GM12878 (cell line): ENCODE measurements around the gene SLC25A41. TPM values are rescaled to one million over a fixed set of nuclear protein-coding genes. Genes with fewer than 3 reads are reported as not detected.

Experiments used
- ATAC-seq: fragments of 200-7000 bp; cut with Tn5 transposase; 3 replicates; pipeline ENCODE4 v1.9.1; 2020; ENCODE audit warnings: mild to moderate bottlenecking, moderate library complexity
- BruUV-seq: library from RNA; stranded (reverse); fragments of 400-500 nt; replicated peaks from 2 replicates; lab custom pipeline; 2021; lab: Mats Ljungman, UMichigan
- CTCF ChIA-PET: fragments of 300-600 bp; sonication (Branson Sonifier 250); formaldehyde crosslinking; extraction: SDS; loops from one replicate; lab custom pipeline; 2021; ENCODE audit warnings: inconsistent platforms; lab: Yijun Ruan, JAX
- POLR2A ChIA-PET: fragments of 350-600 bp; formaldehyde crosslinking; extraction: SDS; loops from one replicate; lab custom pipeline; 2021; ENCODE audit warnings: inconsistent platforms; lab: Charles Lee
- RAD21 ChIA-PET: fragments of 300-600 bp; sonication (Branson Sonifier 250); formaldehyde crosslinking; loops from one replicate; lab custom pipeline; 2023; ENCODE audit warnings: antibody characterized with exemption; ENCODE audit not compliant: unreplicated experiment; lab: Charles Lee
- SMC1A ChIA-PET: fragments of 300-600 bp; sonication (Branson Sonifier 250); formaldehyde crosslinking; loops from one replicate; lab custom pipeline; 2023; ENCODE audit not compliant: unreplicated experiment, uncharacterized antibody; lab: Charles Lee
- DNase-seq: peaks from one replicate; pipeline ENCODE4 v3.0.0-alpha.2; 2011; ENCODE audit warnings: low read depth, low spot score
- FAIRE-seq: peaks from 3 replicates; lab custom pipeline; 2011; peaks lifted over from hg19 to GRCh38; lab: Jason Lieb, UNC
- H2AFZ ChIP-seq: 2 replicates; pipeline ENCODE4 v1.6.0; 2011; ENCODE audit warnings: low read depth, low read length, control low read depth; ENCODE audit not compliant: control insufficient read depth
- H3K27ac ChIP-seq: 2 replicates; pipeline ENCODE4 v1.5.1; 2011; ENCODE audit warnings: control low read depth; ENCODE audit not compliant: control insufficient read depth, insufficient read depth
- H3K27me3 ChIP-seq, 2 experiments: replicated peaks in 1 of 2; 2 replicates each; pipeline versions ENCODE4 v1.6.0 to v1.6.1; 2011; ENCODE audit warnings: low read length in 1 of 2; ENCODE audit not compliant: control insufficient read depth in 2 of 2, insufficient read depth in 2 of 2
- H3K36me3 ChIP-seq, 2 experiments: 2 replicates each; pipeline ENCODE4 v1.5.1; 2011; ENCODE audit warnings: low read length in 1 of 2; ENCODE audit not compliant: control insufficient read depth in 2 of 2, insufficient read depth in 2 of 2
- H3K4me1 ChIP-seq: 2 replicates; pipeline ENCODE4 v1.6.1; 2011; ENCODE audit warnings: mild to moderate bottlenecking, low read length, moderate library complexity, mixed read lengths; ENCODE audit not compliant: control insufficient read depth, insufficient read depth
- H3K4me2 ChIP-seq: 2 replicates; pipeline ENCODE4 v1.6.0; 2011; ENCODE audit warnings: control low read depth; ENCODE audit not compliant: control insufficient read depth, insufficient read depth
- H3K4me3 ChIP-seq: fragments of 200-600 bp; sonication (generic); 2 replicates; pipeline ENCODE4 v1.5.1; 2016
- H3K79me2 ChIP-seq: 2 replicates; pipeline ENCODE4 v1.6.0; 2011; ENCODE audit warnings: low read length; ENCODE audit not compliant: control insufficient read depth, insufficient read depth
- H3K9ac ChIP-seq: 2 replicates; pipeline ENCODE4 v1.8.0; 2011; ENCODE audit warnings: low read length, control low read depth, mixed read lengths; ENCODE audit not compliant: control insufficient read depth, insufficient read depth
- H3K9me3 ChIP-seq: replicated peaks from 3 replicates; pipeline ENCODE4 v1.5.1; 2011; ENCODE audit warnings: mild to moderate bottlenecking, low read length; ENCODE audit not compliant: control insufficient read depth, insufficient read depth
- H4K20me1 ChIP-seq: 2 replicates; pipeline ENCODE4 v1.6.0; 2011; ENCODE audit not compliant: control insufficient read depth, insufficient read depth
- BHLHE40 ChIP-seq, 2 experiments: fragments of 450-650 bp in 1 of 2; IDR thresholded peaks; 2 replicates each; pipeline ENCODE4 v1.6.1; 2011 to 2017; ENCODE audit warnings: low read depth in 2 of 2, borderline replicate concordance in 1 of 2, improper control_type of control experiment in 1 of 2, low read length in 1 of 2, mild to moderate bottlenecking in 1 of 2
- CBX5 ChIP-seq: sonication (generic); IDR thresholded peaks from 2 replicates; pipeline ENCODE4 v1.6.1; 2016; ENCODE audit warnings: low read depth, moderate library complexity, mild to moderate bottlenecking, inconsistent platforms
- HCFC1 ChIP-seq: fragments of 150-350 bp; IDR thresholded peaks from 2 replicates; pipeline ENCODE4 v1.6.1; 2014; ENCODE audit warnings: low read length
- JUNB ChIP-seq: IDR thresholded peaks from 2 replicates; pipeline ENCODE4 v1.6.1; 2016; ENCODE audit warnings: antibody characterized with exemption, mild to moderate bottlenecking
- JUND ChIP-seq: IDR thresholded peaks from 2 replicates; pipeline ENCODE4 v1.6.1; 2012; ENCODE audit warnings: low read depth, mild to moderate bottlenecking, low read length, improper control_type of control experiment, moderate library complexity
- MTA2 ChIP-seq: fragments of 450-650 bp; IDR thresholded peaks from 2 replicates; pipeline ENCODE4 v1.6.1; 2016; ENCODE audit warnings: low read depth, mild to moderate bottlenecking, moderate library complexity
- MYB ChIP-seq: fragments of 150-350 bp; IDR thresholded peaks from 2 replicates; pipeline ENCODE4 v1.6.1; 2014; ENCODE audit warnings: mild to moderate bottlenecking, low read depth, low read length, borderline replicate concordance
- NR2C1 ChIP-seq: fragments of 450-650 bp; IDR thresholded peaks from 2 replicates; pipeline ENCODE4 v1.6.1; 2017; ENCODE audit warnings: antibody characterized with exemption, mild to moderate bottlenecking, moderate library complexity
- NRF1 ChIP-seq: conservative IDR thresholded peaks from 2 replicates; pipeline ENCODE4 v1.6.1; 2011; ENCODE audit warnings: mild to moderate bottlenecking, low read depth, low read length, improper control_type of control experiment
- POU2F2 ChIP-seq: IDR thresholded peaks from 3 replicates; pipeline ENCODE4 v1.6.1; 2011; ENCODE audit warnings: low read depth, mild to moderate bottlenecking, low read length, borderline replicate concordance
- SP1 ChIP-seq: IDR thresholded peaks from one replicate; pipeline ENCODE4 v1.6.1; 2011; ENCODE audit warnings: low read depth, low read length
- SPI1 ChIP-seq: IDR thresholded peaks from 2 replicates; pipeline ENCODE4 v1.6.1; 2011; ENCODE audit warnings: low read depth, mild to moderate bottlenecking, low read length, moderate library complexity, borderline replicate concordance; ENCODE audit not compliant: insufficient read depth
- STAT1 ChIP-seq: fragments of 450-650 bp; conservative IDR thresholded peaks from 2 replicates; pipeline ENCODE4 v1.6.1; 2014; ENCODE audit warnings: antibody characterized with exemption, mild to moderate bottlenecking
- SUPT20H ChIP-seq: IDR thresholded peaks from 2 replicates; pipeline ENCODE4 v1.6.1; 2011; ENCODE audit warnings: low read depth, mild to moderate bottlenecking, low read length, moderate library complexity, borderline replicate concordance; ENCODE audit not compliant: control insufficient read depth
- YY1 ChIP-seq: IDR thresholded peaks from 2 replicates; pipeline ENCODE4 v1.6.1; 2011; ENCODE audit warnings: low read depth, mild to moderate bottlenecking, low read length
- ZNF622 ChIP-seq: fragments of 450-650 bp; IDR thresholded peaks from 2 replicates; pipeline ENCODE4 v1.6.1; 2017; ENCODE audit warnings: mild to moderate bottlenecking, inconsistent platforms
- ZSCAN29 ChIP-seq: fragments of 450-650 bp; IDR thresholded peaks from 2 replicates; pipeline ENCODE4 v1.6.1; 2017; ENCODE audit warnings: mild to moderate bottlenecking, moderate library complexity
- WGBS: methylation state at CpG from one replicate; pipeline ENCODE4 v1.1.6; 2016; ENCODE audit warnings: low lambda C conversion rate; ENCODE audit not compliant: insufficient replicate concordance, insufficient coverage; ENCODE audit errors: missing lambda C conversion rate; 5-methylcytosine and 5-hydroxymethylcytosine counted together
- in situ Hi-C: fragments of 300-500 bp; cut with MboI; formaldehyde crosslinking; loops from 9 replicates; pipeline ENCODE4 v1.14.3; 2018; ENCODE audit warnings: mixed read lengths
- intact Hi-C: fragments of 100-400 bp; cut with micrococcal nuclease; formaldehyde crosslinking; loops from one replicate; pipeline ENCODE4 v1.14.2; 2022; ENCODE audit not compliant: unreplicated experiment
- polyA plus RNA-seq, 11 experiments: library from polyadenylated mRNA; depleted of rRNA in 4 of 11; unstranded in 6 of 11; stranded (reverse) in 5 of 11; fragments of >200 nt; fragmentation: Nextera tagmentation in 4 of 11; fragmentation: Illumina TruSeq in 1 of 11; extraction: Ambion mirVana in 4 of 11; extraction: Trizol in 1 of 11; gene quantifications; 1 replicate in 1 of 11; 2 replicates in 10 of 11; pipeline versions ENCODE4 v1.2.1 to v1.2.3, GENCODE V29; 2011 to 2016; ENCODE audit warnings: inconsistent platforms in 2 of 11, missing spikeins in 2 of 11, low read depth in 1 of 11
- total RNA-seq, 4 experiments: library from RNA; depleted of rRNA in 3 of 4; stranded (reverse); fragments of >200 nt in 3 of 4; fragmentation: Illumina TruSeq in 1 of 4; extraction: Trizol in 1 of 4; gene quantifications; 2 replicates each; pipeline versions ENCODE4 v1.2.1 to v1.2.3, GENCODE V29; 2013 to 2021

Gene SLC25A41
- total and polyA plus RNA-seq, 10 of the 15 experiments (the other 5 are each of a cell fraction or from before 2014, with no cell fraction given) = 0.23 to 1.2 (median 0.43) TPM; not detected in 2

- over 99% methylated on average over 19 of the region's 19 CpGs for WGBS
- no peak for DNase-seq
- SMC1A ChIA-PET = no interaction called here
- Histone ChIP-seq H4K20me1 (no peaks in the 10 kb centered on the region), H3K9ac (no peak overlapping the region), H3K27ac (no peak overlapping the region), H3K79me2 (peaks cover 13% of the 10 kb centered on the region), H3K4me2 (no peak overlapping the region), H3K4me3 (no peak overlapping the region), H3K4me1 (peaks cover 7% of the 10 kb centered on the region), H3K9me3 (no peaks in the 10 kb centered on the region), H2AFZ (no peak overlapping the region), H3K36me3 (peaks cover 24 to 33% of the 10 kb centered on the region in 2 experiments; a peak in 3 of 4 replicates), H3K27me3 (no peaks in the 10 kb centered on the region)
- POLR2A ChIA-PET = no interaction called here
- RAD21 ChIA-PET = no interaction called here
- no TSS peak for BruUV-seq
- intact Hi-C loops = no loop called here
- in situ Hi-C loops = no loop called here
- FAIRE-seq = no peak
- ATAC-seq = no peak
- TF ChIP-seq CBX5 = no peak
- no peak for TF ChIP-seq JUNB
- TF ChIP-seq BHLHE40 (IDR thresholded peaks at IDR 0.05; ENCODE audit: borderline replicate concordance in 1 of 2, low read depth in 2 of 2, low read length in 1 of 2) = no peak
- TF ChIP-seq MYB = no peak
- TF ChIP-seq ZNF622 = no peak
- TF ChIP-seq MTA2 = no peak
- CTCF ChIA-PET = no interaction called here
Observed at GRCh38 chr19:6387372-6387771, 46.2 kb downstream of the SLC25A41 start.

GRCh38 chr19:6384381-6384780, 49.2 kb downstream of the SLC25A41 start:
- Histone ChIP-seq H3K79me2 (no peaks in the 10 kb centered on the region), H3K4me2 (no peak overlapping the region), H3K27me3 (no peaks in the 10 kb centered on the region), H3K4me1 (no peaks in the 10 kb centered on the region), H3K9ac (no peak overlapping the region), H2AFZ (no peak overlapping the region), H3K36me3 (peaks cover 33 to 42% of the 10 kb centered on the region in 2 experiments), H4K20me1 (no peaks in the 10 kb centered on the region), H3K9me3 (peaks cover 1% of the 10 kb centered on the region; the same call in 1 of the 3 replicates), H3K4me3 (no peak overlapping the region), H3K27ac (no peak overlapping the region)
- ATAC-seq = no peak
- POLR2A ChIA-PET = no interaction called here
- no TSS peak for BruUV-seq
- DNase-seq = no peak
- RAD21 ChIA-PET = no interaction called here
- SMC1A ChIA-PET = no interaction called here
- in situ Hi-C loops (no loop called here), intact Hi-C loops (no loop called here)
- no peak for FAIRE-seq
- 88% methylated on average over 4 of the region's 4 CpGs for WGBS
- CTCF ChIA-PET = no interaction called here
- no peak for TF ChIP-seq SPI1
- TF ChIP-seq ZNF622 = no peak
- TF ChIP-seq SP1 = no peak
- no peak for TF ChIP-seq POU2F2
- TF ChIP-seq JUND = no peak
- no peak for TF ChIP-seq HCFC1
- TF ChIP-seq ZSCAN29 = no peak
- TF ChIP-seq YY1 = no peak
- TF ChIP-seq STAT1 = no peak
- TF ChIP-seq SUPT20H = no peak
- no peak for TF ChIP-seq NRF1
- TF ChIP-seq NR2C1 = no peak
